A549 (cell line): ENCODE results near the gene STX8. TPM values are rescaled to one million over a fixed set of nuclear protein-coding genes. Genes with fewer than 3 reads are reported as not detected.

Experiments used
- ATAC-seq, 2 experiments: fragments of 200-7000 bp in 1 of 2; fragments of >200 bp in 1 of 2; cut with Nextera tagmentation in 1 of 2; cut with Tn5 transposase in 1 of 2; 3 replicates each; pipeline versions ENCODE4 v1.8.0 to v1.9.1; 2018 to 2020; ENCODE audit warnings: mild to moderate bottlenecking in 1 of 2, moderate library complexity in 1 of 2
- CTCF ChIA-PET: fragments of 300-600 bp; sonication (Branson Sonifier 250); formaldehyde crosslinking; extraction: SDS; loops from one replicate; lab custom pipeline; 2021; ENCODE audit warnings: antibody characterized with exemption, inconsistent platforms; lab: Yijun Ruan, JAX
- POLR2A ChIA-PET: fragments of 350-600 bp; formaldehyde crosslinking; extraction: SDS; loops from one replicate; lab custom pipeline; 2021; ENCODE audit warnings: antibody characterized with exemption, inconsistent platforms; lab: Yijun Ruan, JAX
- DNase-seq, 2 experiments: peaks; one replicate each; pipeline versions ENCODE4 v3.0.0 to v3.0.0-alpha.2; 2011 to 2016; ENCODE audit warnings: low read depth in 1 of 2, low spot score in 1 of 2
- FAIRE-seq: peaks from 2 replicates; lab custom pipeline; 2011; peaks lifted over from hg19 to GRCh38; lab: Jason Lieb, UNC
- H3K27ac ChIP-seq, 2 experiments: fragments of >200 bp; sonication (Bioruptor Twin); formaldehyde crosslinking; 3 replicates each; pipeline ENCODE4 v1.5.1; 2016 to 2017
- H3K4me1 ChIP-seq: fragments of >200 bp; sonication (Bioruptor Twin); formaldehyde crosslinking; 3 replicates; pipeline ENCODE4 v1.6.1; 2016
- H3K4me2 ChIP-seq: fragments of >200 bp; sonication (Bioruptor Twin); formaldehyde crosslinking; 3 replicates; pipeline ENCODE4 v1.6.1; 2016
- H3K4me3 ChIP-seq: fragments of >200 bp; sonication (Bioruptor Twin); formaldehyde crosslinking; 3 replicates; pipeline ENCODE4 v1.5.1; 2016
- H3K9me3 ChIP-seq: fragments of >200 bp; sonication (Bioruptor Twin); formaldehyde crosslinking; 3 replicates; pipeline ENCODE4 v1.6.1; 2016
- CEBPB ChIP-seq, 2 experiments: fragments of >200 bp in 1 of 2; sonication (Bioruptor Twin) in 1 of 2; formaldehyde crosslinking in 1 of 2; IDR thresholded peaks; 2 replicates each; pipeline ENCODE4 v1.6.1; 2012 to 2016
- CHD2 ChIP-seq: fragments of 150-350 bp; IDR thresholded peaks from 2 replicates; pipeline ENCODE4 v1.6.1; 2014; ENCODE audit warnings: low read length; ENCODE audit not compliant: partially characterized antibody
- EP300 ChIP-seq, 2 experiments: fragments of >200 bp; sonication (Bioruptor Twin); formaldehyde crosslinking; IDR thresholded peaks; 2 replicates in 1 of 2; 3 replicates in 1 of 2; pipeline ENCODE4 v1.6.1; 2016 to 2017
- FOSB ChIP-seq: fragments of 250-450 bp; sonication (Bioruptor Pico); IDR thresholded peaks from 2 replicates; pipeline ENCODE4 v1.5.0; 2020; ENCODE audit warnings: mild to moderate bottlenecking, moderate library complexity
- FOSL2 ChIP-seq, 2 experiments: fragments of 450-650 bp in 1 of 2; fragments of >200 bp in 1 of 2; sonication (Bioruptor Twin) in 1 of 2; formaldehyde crosslinking; IDR thresholded peaks; 2 replicates each; pipeline versions ENCODE4 v1.5.0 to v1.6.1; 2016 to 2020; ENCODE audit warnings: mild to moderate bottlenecking in 1 of 2, moderate library complexity in 1 of 2
- HOXB13 ChIP-seq: fragments of 250-450 bp; sonication (Bioruptor Pico); IDR thresholded peaks from 2 replicates; pipeline ENCODE4 v1.5.0; 2020; ENCODE audit warnings: low read depth, mild to moderate bottlenecking, moderate library complexity
- HOXB5 ChIP-seq: fragments of 250-450 bp; sonication (Bioruptor Pico); IDR thresholded peaks from 2 replicates; pipeline ENCODE4 v1.5.0; 2020; ENCODE audit warnings: mild to moderate bottlenecking, moderate library complexity
- JUNB ChIP-seq: fragments of >200 bp; sonication (Bioruptor Twin); formaldehyde crosslinking; IDR thresholded peaks from 2 replicates; pipeline ENCODE4 v1.6.1; 2016
- MYC ChIP-seq: IDR thresholded peaks from 2 replicates; pipeline ENCODE4 v1.6.1; 2012; ENCODE audit warnings: mild to moderate bottlenecking, inconsistent platforms, low read length, improper control_type of control experiment, borderline replicate concordance
- POLR2A ChIP-seq: IDR thresholded peaks from 2 replicates; pipeline ENCODE4 v1.6.1; 2012; ENCODE audit warnings: mild to moderate bottlenecking, low read length
- RAD21 ChIP-seq, 2 experiments: fragments of >200 bp in 1 of 2; sonication (Bioruptor Twin) in 1 of 2; formaldehyde crosslinking in 1 of 2; IDR thresholded peaks in 1 of 2; conservative IDR thresholded peaks in 1 of 2; 2 replicates in 1 of 2; 3 replicates in 1 of 2; pipeline ENCODE4 v1.6.1; 2012 to 2018; ENCODE audit warnings: inconsistent platforms in 1 of 2
- RARB ChIP-seq: fragments of 250-450 bp; sonication (Bioruptor Pico); IDR thresholded peaks from 2 replicates; pipeline ENCODE4 v1.8.0; 2021; ENCODE audit warnings: mild to moderate bottlenecking, moderate library complexity
- SREBF2 ChIP-seq: fragments of 450-650 bp; IDR thresholded peaks from 2 replicates; pipeline ENCODE4 v1.6.1; 2014; ENCODE audit warnings: mild to moderate bottlenecking, moderate library complexity
- ZC3H11A ChIP-seq: fragments of 450-650 bp; IDR thresholded peaks from 2 replicates; pipeline ENCODE4 v1.6.1; 2014; ENCODE audit warnings: antibody characterized with exemption, mild to moderate bottlenecking
- ZNF302 ChIP-seq: fragments of 250-450 bp; sonication (Bioruptor Pico); IDR thresholded peaks from 2 replicates; pipeline ENCODE4 v1.9.0; 2021; ENCODE audit warnings: inconsistent platforms, mild to moderate bottlenecking, moderate library complexity
- WGBS: methylation state at CpG from one replicate; pipeline ENCODE4 v1.1.6; 2017; ENCODE audit errors: missing lambda C conversion rate; 5-methylcytosine and 5-hydroxymethylcytosine counted together
- polyA plus RNA-seq, 4 experiments: library from polyadenylated mRNA; depleted of rRNA in 3 of 4; stranded (reverse); fragments of >200 nt; fragmentation: RNase III in 1 of 4; extraction: RNeasy Plus Mini Kit Qiagen cat#74134 plus additional on column Dnase treatment in 1 of 4; gene quantifications; 2 replicates in 3 of 4; 3 replicates in 1 of 4; pipeline ENCODE4 v1.2.3, GENCODE V29; 2011 to 2017
- TF ChIP-seq, protein P1 (sequence below): fragments of >200 bp; sonication (Bioruptor Twin); formaldehyde crosslinking; IDR thresholded peaks from 2 replicates; pipeline ENCODE4 v1.6.1; 2016
- TF ChIP-seq, protein P2 (sequence below): fragments of >200 bp; sonication (Bioruptor Twin); formaldehyde crosslinking; IDR thresholded peaks from 3 replicates; pipeline ENCODE4 v1.6.1; 2016
- TF ChIP-seq, protein P3 (sequence below): IDR thresholded peaks from 2 replicates; pipeline ENCODE4 v1.6.1; 2012; ENCODE audit warnings: low read depth, borderline replicate concordance
- TF ChIP-seq, protein P4 (sequence below): fragments of 250-450 bp; sonication (Bioruptor Pico); IDR thresholded peaks from 2 replicates; pipeline ENCODE4 v1.5.0; 2020; ENCODE audit warnings: low read depth, mild to moderate bottlenecking, moderate library complexity
- TF ChIP-seq, protein P5 (sequence below): fragments of 450-650 bp; IDR thresholded peaks from 2 replicates; pipeline ENCODE4 v1.6.1; 2014; ENCODE audit warnings: antibody characterized with exemption
- TF ChIP-seq, protein P6 (sequence below): IDR thresholded peaks from 2 replicates; pipeline ENCODE4 v1.6.1; 2012

Gene STX8
- polyA plus RNA-seq, 2 of the 4 experiments (the other 2 are of a cell fraction) = 93.6 to 168 TPM

DNA sequence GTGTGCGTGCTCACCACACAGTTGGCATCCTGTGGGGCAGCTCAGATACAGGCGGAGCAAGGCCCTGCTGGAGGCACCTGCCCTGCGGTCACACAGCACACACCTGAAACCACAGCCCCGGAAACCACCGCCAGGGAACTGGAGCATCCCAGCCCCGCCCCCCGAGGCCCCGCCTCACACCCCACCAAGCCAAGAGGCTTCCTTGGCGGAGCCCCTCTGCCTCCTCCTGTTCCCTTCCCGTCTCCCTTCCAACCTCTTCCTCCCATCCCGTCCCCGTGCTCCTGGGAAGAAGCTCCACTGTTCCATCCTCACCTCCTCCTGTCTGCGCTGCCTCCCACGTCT is 348.9 kb downstream of the STX8 start (continued):
- TF ChIP-seq, protein P1, sequence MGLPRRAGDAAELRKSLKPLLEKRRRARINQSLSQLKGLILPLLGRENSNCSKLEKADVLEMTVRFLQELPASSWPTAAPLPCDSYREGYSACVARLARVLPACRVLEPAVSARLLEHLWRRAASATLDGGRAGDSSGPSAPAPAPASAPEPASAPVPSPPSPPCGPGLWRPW = no peak
- no peak for TF ChIP-seq EP300 (IDR thresholded peaks at IDR 0.05)
- TF ChIP-seq, protein P2, sequence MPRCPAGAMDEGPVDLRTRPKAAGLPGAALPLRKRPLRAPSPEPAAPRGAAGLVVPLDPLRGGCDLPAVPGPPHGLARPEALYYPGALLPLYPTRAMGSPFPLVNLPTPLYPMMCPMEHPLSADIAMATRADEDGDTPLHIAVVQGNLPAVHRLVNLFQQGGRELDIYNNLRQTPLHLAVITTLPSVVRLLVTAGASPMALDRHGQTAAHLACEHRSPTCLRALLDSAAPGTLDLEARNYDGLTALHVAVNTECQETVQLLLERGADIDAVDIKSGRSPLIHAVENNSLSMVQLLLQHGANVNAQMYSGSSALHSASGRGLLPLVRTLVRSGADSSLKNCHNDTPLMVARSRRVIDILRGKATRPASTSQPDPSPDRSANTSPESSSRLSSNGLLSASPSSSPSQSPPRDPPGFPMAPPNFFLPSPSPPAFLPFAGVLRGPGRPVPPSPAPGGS = no peak
- TF ChIP-seq RAD21 (conservative IDR thresholded peaks at IDR 0.05 in 1 of 2, IDR thresholded peaks at IDR 0.05 in 1 of 2) = no peak
- no peak for TF ChIP-seq ZNF302 (CRISPR knock-in tag)
- TF ChIP-seq, protein P3, sequence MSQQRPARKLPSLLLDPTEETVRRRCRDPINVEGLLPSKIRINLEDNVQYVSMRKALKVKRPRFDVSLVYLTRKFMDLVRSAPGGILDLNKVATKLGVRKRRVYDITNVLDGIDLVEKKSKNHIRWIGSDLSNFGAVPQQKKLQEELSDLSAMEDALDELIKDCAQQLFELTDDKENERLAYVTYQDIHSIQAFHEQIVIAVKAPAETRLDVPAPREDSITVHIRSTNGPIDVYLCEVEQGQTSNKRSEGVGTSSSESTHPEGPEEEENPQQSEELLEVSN = no peak
- TF ChIP-seq MYC = no peak
- TF ChIP-seq HOXB5 (CRISPR knock-in tag) = no peak
- TF ChIP-seq, all 56 proteins: peak for 0

DNA sequence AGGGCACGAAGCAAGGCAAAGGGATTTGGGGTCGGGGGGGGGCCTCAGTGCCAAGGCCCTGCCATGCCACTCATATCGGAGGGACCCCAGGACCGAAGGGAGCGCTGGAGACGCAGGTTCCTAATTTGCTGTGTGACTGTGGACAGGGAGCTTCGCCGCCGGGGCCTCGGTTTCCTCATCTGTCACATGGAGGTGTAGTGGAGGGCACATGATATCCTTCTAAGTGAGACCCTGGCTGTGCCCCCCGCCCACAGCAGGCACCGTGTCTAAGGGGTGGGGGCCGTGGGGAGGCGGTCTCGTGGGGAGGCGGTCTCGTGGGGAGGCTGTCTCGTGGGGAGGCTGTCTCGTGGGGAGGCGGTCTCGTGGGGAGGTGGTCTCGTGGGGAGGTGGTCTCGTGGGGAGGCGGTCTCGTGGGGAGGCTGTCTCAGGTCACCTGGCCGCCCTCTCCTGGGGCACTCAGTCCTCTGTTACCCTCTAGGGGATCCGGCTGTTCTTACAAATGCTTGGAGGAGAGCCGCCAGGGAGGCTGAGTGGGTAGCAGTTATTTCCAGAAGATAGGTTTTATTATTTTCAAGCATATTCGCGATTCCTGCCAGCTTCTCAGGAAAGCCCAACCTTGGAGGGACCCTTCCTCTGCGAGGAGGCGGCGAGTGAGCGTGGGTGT is 349.4 kb downstream of the STX8 start:
- ChIA-PET CTCF (interaction anchor here (1.1 kb wide), 1 partner anchor 17 kb away, joined by 3 read pairs; no protein-coding TSS in a partner anchor), POLR2A (no interaction called here)
- Histone ChIP-seq H3K4me1 (no peaks in the 10 kb centered on the region), H3K27ac (no peak overlapping the region), H3K4me2 (no peak overlapping the region), H3K4me3 (no peak overlapping the region), H3K9me3 (no peaks in the 10 kb centered on the region)
- FAIRE-seq (no peak), DNase-seq (no peak), ATAC-seq (no peak)
- TF ChIP-seq, protein P1 = no peak
- TF ChIP-seq HOXB13 (CRISPR knock-in tag) (no peak), ZC3H11A (no peak), FOSL2 (IDR thresholded peaks at IDR 0.05) (no peak), FOSL2 (CRISPR knock-in tag; IDR thresholded peaks at IDR 0.05) (no peak), POLR2A (no peak), JUNB (no peak), CHD2 (no peak), SREBF2 (no peak), CEBPB (IDR thresholded peaks at IDR 0.05) (no peak), RARB (CRISPR knock-in tag) (no peak), FOSB (no peak)
- TF ChIP-seq, protein P4, sequence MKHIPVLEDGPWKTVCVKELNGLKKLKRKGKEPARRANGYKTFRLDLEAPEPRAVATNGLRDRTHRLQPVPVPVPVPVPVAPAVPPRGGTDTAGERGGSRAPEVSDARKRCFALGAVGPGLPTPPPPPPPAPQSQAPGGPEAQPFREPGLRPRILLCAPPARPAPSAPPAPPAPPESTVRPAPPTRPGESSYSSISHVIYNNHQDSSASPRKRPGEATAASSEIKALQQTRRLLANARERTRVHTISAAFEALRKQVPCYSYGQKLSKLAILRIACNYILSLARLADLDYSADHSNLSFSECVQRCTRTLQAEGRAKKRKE = no peak
- TF ChIP-seq, protein P5, sequence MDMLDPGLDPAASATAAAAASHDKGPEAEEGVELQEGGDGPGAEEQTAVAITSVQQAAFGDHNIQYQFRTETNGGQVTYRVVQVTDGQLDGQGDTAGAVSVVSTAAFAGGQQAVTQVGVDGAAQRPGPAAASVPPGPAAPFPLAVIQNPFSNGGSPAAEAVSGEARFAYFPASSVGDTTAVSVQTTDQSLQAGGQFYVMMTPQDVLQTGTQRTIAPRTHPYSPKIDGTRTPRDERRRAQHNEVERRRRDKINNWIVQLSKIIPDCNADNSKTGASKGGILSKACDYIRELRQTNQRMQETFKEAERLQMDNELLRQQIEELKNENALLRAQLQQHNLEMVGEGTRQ = no peak
- TF ChIP-seq, protein P6, sequence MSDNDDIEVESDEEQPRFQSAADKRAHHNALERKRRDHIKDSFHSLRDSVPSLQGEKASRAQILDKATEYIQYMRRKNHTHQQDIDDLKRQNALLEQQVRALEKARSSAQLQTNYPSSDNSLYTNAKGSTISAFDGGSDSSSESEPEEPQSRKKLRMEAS = no peak
- 71% methylated on average over 22 of the region's 34 CpGs for WGBS
